ENCODE data around the gene STAM. TPM values are rescaled to one million over a fixed set of nuclear protein-coding genes. Genes with fewer than 3 reads are reported as not detected.

The STAM gene
- 42.2 TPM for total RNA-seq

DNA sequence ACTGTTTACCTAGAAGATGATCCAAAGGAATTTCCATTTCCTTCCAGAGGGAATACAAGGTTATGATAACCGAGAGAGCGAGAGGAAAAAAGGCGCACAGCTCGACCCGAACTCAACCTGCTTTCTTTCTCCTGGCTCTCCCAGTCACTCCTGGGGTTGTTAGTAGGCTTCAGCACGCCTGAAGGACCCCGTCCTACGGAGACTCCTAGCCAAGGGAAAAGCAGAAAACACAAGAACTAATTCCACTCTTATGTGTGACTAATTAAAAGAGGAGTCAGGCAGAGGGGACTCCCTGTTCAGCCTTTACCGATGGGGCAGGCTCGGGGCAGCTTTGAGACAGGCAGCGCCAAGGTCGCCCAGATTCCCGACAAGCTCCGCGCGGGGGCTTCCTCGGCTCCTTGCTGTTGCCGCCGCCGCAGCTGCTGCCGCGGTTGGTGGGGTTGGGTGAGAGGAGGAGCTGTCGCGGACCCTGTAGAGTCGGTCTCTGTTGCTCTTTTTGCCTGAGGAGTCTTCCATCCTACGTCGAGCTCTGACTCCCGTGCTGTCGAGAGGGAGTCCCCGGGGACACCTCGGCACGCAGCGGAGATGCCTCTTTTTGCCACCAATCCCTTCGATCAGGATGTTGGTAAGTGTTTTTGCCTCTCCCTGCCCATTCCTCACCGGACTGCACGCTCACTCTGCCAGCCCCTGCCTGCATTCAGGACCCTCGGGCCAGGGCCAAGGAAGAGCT lies at the start of gene STAM:
Gene STAM (plus strand): TSS at position 397 of the 730 bp plus-strand sequence. CDS start 189 bp downstream, at position 586.

DNA sequence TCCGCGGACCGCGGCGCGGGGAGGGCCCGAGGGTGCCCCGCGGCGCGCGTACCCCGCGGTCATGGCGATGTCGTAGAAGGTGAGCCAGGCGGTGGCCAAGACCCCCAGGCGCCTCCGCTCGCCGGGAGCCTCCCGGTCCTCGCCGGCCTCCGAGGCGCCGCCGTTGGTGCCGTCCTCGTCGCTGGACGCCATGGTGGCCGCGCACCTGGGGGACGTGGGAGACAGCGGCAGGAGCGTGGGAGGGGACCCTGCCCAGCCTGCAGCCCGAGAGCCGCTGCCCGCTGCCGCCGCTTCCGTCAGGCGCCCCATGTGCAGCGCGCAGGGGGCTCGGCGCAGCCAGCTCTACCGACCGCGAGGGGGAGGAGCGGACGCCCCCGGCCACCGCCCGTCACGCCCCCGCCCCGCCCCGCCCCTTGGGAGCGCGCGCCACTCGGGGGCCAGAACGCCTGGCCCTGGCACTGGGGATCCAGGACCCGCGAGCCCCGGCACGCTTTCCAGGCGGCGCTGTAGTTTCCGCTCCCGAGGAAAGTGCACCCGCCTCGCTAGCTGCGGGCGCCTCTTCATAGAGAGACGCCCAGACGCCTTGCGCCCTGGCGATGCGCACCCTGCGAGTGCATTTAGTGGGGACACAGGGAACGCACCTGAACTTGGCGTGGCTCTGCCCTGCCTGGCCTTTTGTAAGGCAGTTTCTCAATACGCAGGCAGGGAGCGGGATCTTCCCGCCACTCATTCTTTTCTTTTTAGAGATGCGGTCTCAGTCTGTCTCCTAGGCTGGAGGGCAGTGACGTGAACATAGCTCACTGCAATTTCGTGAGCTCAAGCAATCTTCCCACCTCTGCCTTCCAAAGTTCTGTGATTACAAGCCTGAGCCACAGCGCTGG lies 26.7 kb upstream of the STAM start, which contains the start of gene HACD1:
Gene HACD1 (minus strand): TSS at position 344 of the 881 bp plus-strand sequence. CDS start 35 bp downstream, at position 309.

GRCh38 chr10:17751781-17752445 lies 108.0 kb downstream of the STAM start, which contains the start of gene TMEM236:
Gene TMEM236 (plus strand): TSS chr10:17752201. CDS start chr10:17752296, 95 bp downstream.

Other genes starting within 250 kb of the STAM start
- gene ST8SIA6, start 189.6 kb upstream of the STAM start, total RNA-seq: 4.4 TPM
- gene HACD1, start 26.8 kb upstream of the STAM start, total RNA-seq: 12.9 TPM
- 0.44 TPM for gene TMEM236, start 108.0 kb downstream of the STAM start, total RNA-seq
- 9.5 TPM for gene MRC1, start 165.2 kb downstream of the STAM start, total RNA-seq

Measured in camera-type eye (tissue), 1 donor.